HEK293 (cell line): ENCODE results near the gene PSMA2.

Source experiments
- ATF2 ChIP-seq: fragments of 450-650 bp; formaldehyde crosslinking; IDR thresholded peaks from 2 replicates; pipeline ENCODE4 v1.5.1; 2016; ENCODE audit warnings: missing biosample characterization, missing genetic modification characterization, low read depth
- GLIS2 ChIP-seq: fragments of 450-650 bp; formaldehyde crosslinking; IDR thresholded peaks from 2 replicates; pipeline ENCODE4 v1.5.1; 2016; ENCODE audit warnings: missing biosample characterization, missing genetic modification characterization
- ZEB2 ChIP-seq: fragments of 450-650 bp; formaldehyde crosslinking; IDR thresholded peaks from 2 replicates; pipeline ENCODE4 v1.5.1; 2016; ENCODE audit warnings: missing biosample characterization, missing genetic modification characterization
- ZNF670 ChIP-seq: fragments of 450-650 bp; formaldehyde crosslinking; IDR thresholded peaks from 2 replicates; pipeline ENCODE4 v1.5.1; 2016; ENCODE audit warnings: missing biosample characterization, missing genetic modification characterization, low read depth
- TF ChIP-seq, protein P1 (sequence below): fragments of 450-650 bp; formaldehyde crosslinking; IDR thresholded peaks from 2 replicates; pipeline ENCODE4 v1.5.1; 2016; ENCODE audit warnings: missing biosample characterization, missing genetic modification characterization
- TF ChIP-seq, protein P2 (sequence below): fragments of 450-650 bp; formaldehyde crosslinking; IDR thresholded peaks from 2 replicates; pipeline ENCODE4 v1.5.1; 2016; ENCODE audit warnings: missing biosample characterization, missing genetic modification characterization

DNA sequence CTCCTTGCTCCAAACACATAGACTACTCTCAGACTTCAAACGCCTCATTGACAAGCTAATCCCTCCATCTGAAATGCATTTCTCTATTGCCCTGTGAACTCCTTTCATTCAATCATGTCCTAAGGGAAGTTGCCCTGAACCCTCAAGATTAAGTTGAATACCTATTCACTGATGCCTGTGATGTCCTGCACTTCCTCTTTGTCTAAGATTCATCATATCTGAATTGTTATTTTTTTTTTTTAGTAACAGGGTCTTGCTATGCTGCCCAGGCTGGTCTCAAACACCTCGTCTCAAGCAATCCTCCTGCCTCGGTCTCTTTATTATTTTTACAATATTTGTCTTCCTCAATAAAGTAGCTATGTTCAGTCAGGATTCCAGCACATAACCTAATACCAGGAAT lies 3.2 kb downstream of the PSMA2 start:
- no peak for TF ChIP-seq ZEB2
- TF ChIP-seq, protein P1, sequence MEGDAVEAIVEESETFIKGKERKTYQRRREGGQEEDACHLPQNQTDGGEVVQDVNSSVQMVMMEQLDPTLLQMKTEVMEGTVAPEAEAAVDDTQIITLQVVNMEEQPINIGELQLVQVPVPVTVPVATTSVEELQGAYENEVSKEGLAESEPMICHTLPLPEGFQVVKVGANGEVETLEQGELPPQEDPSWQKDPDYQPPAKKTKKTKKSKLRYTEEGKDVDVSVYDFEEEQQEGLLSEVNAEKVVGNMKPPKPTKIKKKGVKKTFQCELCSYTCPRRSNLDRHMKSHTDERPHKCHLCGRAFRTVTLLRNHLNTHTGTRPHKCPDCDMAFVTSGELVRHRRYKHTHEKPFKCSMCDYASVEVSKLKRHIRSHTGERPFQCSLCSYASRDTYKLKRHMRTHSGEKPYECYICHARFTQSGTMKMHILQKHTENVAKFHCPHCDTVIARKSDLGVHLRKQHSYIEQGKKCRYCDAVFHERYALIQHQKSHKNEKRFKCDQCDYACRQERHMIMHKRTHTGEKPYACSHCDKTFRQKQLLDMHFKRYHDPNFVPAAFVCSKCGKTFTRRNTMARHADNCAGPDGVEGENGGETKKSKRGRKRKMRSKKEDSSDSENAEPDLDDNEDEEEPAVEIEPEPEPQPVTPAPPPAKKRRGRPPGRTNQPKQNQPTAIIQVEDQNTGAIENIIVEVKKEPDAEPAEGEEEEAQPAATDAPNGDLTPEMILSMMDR (tag by site-specific recombination): no peak
- no peak for TF ChIP-seq GLIS2 (tag by site-specific recombination)
- TF ChIP-seq ATF2 (tag by site-specific recombination): no peak
- TF ChIP-seq, protein P2, sequence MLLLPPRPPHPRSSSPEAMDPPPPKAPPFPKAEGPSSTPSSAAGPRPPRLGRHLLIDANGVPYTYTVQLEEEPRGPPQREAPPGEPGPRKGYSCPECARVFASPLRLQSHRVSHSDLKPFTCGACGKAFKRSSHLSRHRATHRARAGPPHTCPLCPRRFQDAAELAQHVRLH: no peak
- no peak for TF ChIP-seq ZNF670 (tag by site-specific recombination)
